Hepatocyte (in vitro differentiated cells): ENCODE measurements around the gene TMEM14C. TPM values are rescaled to one million over a fixed set of nuclear protein-coding genes. Genes with fewer than 3 reads are reported as not detected.

Source experiments
- DNase-seq: peaks from one replicate; pipeline ENCODE4 v3.0.0-alpha.2; 2016; ENCODE audit warnings: low spot score
- H2AFZ ChIP-seq: fragments of 200-600 bp; sonication (generic); 2 replicates; pipeline ENCODE4 v1.6.0; 2016; ENCODE audit warnings: antibody characterized with exemption, mild to moderate bottlenecking
- H3K27ac ChIP-seq: fragments of 200-600 bp; sonication (generic); 2 replicates; pipeline ENCODE4 v1.5.1; 2016; ENCODE audit warnings: mild to moderate bottlenecking
- H3K27me3 ChIP-seq: fragments of 200-600 bp; sonication (generic); 2 replicates; pipeline ENCODE4 v1.6.1; 2016
- H3K36me3 ChIP-seq: fragments of 200-600 bp; sonication (generic); replicated peaks from 2 replicates; pipeline ENCODE4 v1.5.1; 2016; ENCODE audit warnings: low read depth; ENCODE audit not compliant: insufficient read depth
- H3K4me1 ChIP-seq: fragments of 200-600 bp; sonication (generic); 2 replicates; pipeline ENCODE4 v1.5.1; 2016; ENCODE audit warnings: mild to moderate bottlenecking, moderate library complexity; ENCODE audit not compliant: insufficient read depth
- H3K4me2 ChIP-seq: fragments of 200-600 bp; sonication (generic); 2 replicates; pipeline ENCODE4 v1.6.0; 2016
- H3K4me3 ChIP-seq: fragments of 200-600 bp; sonication (generic); 2 replicates; pipeline ENCODE4 v1.5.1; 2016; ENCODE audit warnings: mild to moderate bottlenecking
- H3K79me2 ChIP-seq: fragments of 200-600 bp; sonication (generic); 2 replicates; pipeline ENCODE4 v1.6.0; 2017; ENCODE audit warnings: mild to moderate bottlenecking
- H3K9me2 ChIP-seq: fragments of 200-600 bp; sonication (generic); replicated peaks from 2 replicates; pipeline ENCODE4 v1.6.0; 2017; ENCODE audit warnings: mild to moderate bottlenecking; ENCODE audit not compliant: insufficient read depth
- H3K9me3 ChIP-seq: fragments of 200-600 bp; sonication (generic); 2 replicates; pipeline ENCODE4 v1.5.1; 2016; ENCODE audit warnings: low read depth, mild to moderate bottlenecking
- H4K20me1 ChIP-seq: fragments of 200-600 bp; sonication (generic); 2 replicates; pipeline ENCODE4 v1.6.0; 2016; ENCODE audit warnings: mild to moderate bottlenecking; ENCODE audit not compliant: insufficient read depth, poor library complexity, severe bottlenecking
- CTCF ChIP-seq: fragments of 200-600 bp; sonication (generic); IDR thresholded peaks from 2 replicates; pipeline ENCODE4 v1.5.1; 2016; ENCODE audit warnings: antibody characterized with exemption, mild to moderate bottlenecking; ENCODE audit not compliant: poor library complexity
- EZH2 ChIP-seq: fragments of 200-600 bp; sonication (generic); IDR thresholded peaks from 2 replicates; pipeline ENCODE4 v1.6.1; 2016; ENCODE audit warnings: antibody characterized with exemption, mild to moderate bottlenecking, borderline replicate concordance
- EZH2phosphoT487 ChIP-seq: fragments of 200-600 bp; sonication (generic); IDR thresholded peaks from one replicate; pipeline ENCODE4 v1.6.1; 2018; ENCODE audit warnings: antibody characterized with exemption, mild to moderate bottlenecking, low read depth, moderate library complexity; ENCODE audit not compliant: unreplicated experiment, severe bottlenecking
- WGBS: methylation state at CpG from one replicate; pipeline ENCODE4 v1.1.6; 2016; ENCODE audit warnings: low lambda C conversion rate; ENCODE audit errors: missing lambda C conversion rate; 5-methylcytosine and 5-hydroxymethylcytosine counted together
- polyA plus RNA-seq: library from polyadenylated mRNA; unstranded; fragments of >200 nt; fragmentation: Nextera tagmentation; extraction: Ambion mirVana; gene quantifications from 2 replicates; pipeline ENCODE4 v1.2.1, GENCODE V29; 2016
- total RNA-seq: library from RNA; depleted of rRNA; stranded (reverse); fragments of >200 nt; gene quantifications from 2 replicates; pipeline ENCODE4 v1.2.3, GENCODE V29; 2014

Gene TMEM14C
- total and polyA plus RNA-seq, 2 experiments from 2014 or later: 155 to 176 TPM

- Histone ChIP-seq H3K27me3 (no peaks in the 10 kb centered on the region), H3K9me3 (no peaks in the 10 kb centered on the region), H3K4me2 (no peak overlapping the region), H3K27ac (no peak overlapping the region), H3K4me1 (peaks cover 21% of the 10 kb centered on the region), H4K20me1 (no peaks in the 10 kb centered on the region), H2AFZ (no peak overlapping the region), H3K36me3 (no peaks in the 10 kb centered on the region), H3K9me2 (no peaks in the 10 kb centered on the region), H3K4me3 (no peak overlapping the region), H3K79me2 (peaks cover 33% of the 10 kb centered on the region)
- 84% methylated on average over 9 of the region's 9 CpGs for WGBS
- no peak for TF ChIP-seq EZH2
- TF ChIP-seq EZH2phosphoT487: no peak
- TF ChIP-seq CTCF: no peak
- no peak for DNase-seq
Observed at GRCh38 chr6:10725716-10726115, 2.8 kb downstream of the TMEM14C start.

- Histone ChIP-seq H3K79me2 (peaks cover 14% of the 10 kb centered on the region), H3K36me3 (no peaks in the 10 kb centered on the region), H3K4me2 (no peak overlapping the region), H4K20me1 (no peaks in the 10 kb centered on the region), H3K27ac (no peak overlapping the region), H3K4me1 (no peaks in the 10 kb centered on the region), H3K9me2 (no peaks in the 10 kb centered on the region), H2AFZ (no peak overlapping the region), H3K27me3 (no peaks in the 10 kb centered on the region), H3K4me3 (no peak overlapping the region), H3K9me3 (no peaks in the 10 kb centered on the region)
- WGBS: 92% methylated on average over 3 of the region's 3 CpGs
- no peak for TF ChIP-seq CTCF
- no peak for TF ChIP-seq EZH2phosphoT487
- TF ChIP-seq EZH2: no peak
- no peak for DNase-seq
Observed at GRCh38 chr6:10730254-10730653, 7.4 kb downstream of the TMEM14C start.

- WGBS: 86% methylated on average over 17 of the region's 17 CpGs
- no peak overlapping the region for H3K4me2 ChIP-seq
- H3K27me3 ChIP-seq: no peaks in the 10 kb centered on the region
- TF ChIP-seq EZH2 (no peak), CTCF (no peak), EZH2phosphoT487 (no peak)
- no peak overlapping the region for H2AFZ ChIP-seq
- peak; percentile 26 for DNase-seq
- H3K9me3 ChIP-seq: no peaks in the 10 kb centered on the region
- no peaks in the 10 kb centered on the region for H3K36me3 ChIP-seq
- peaks cover 4% of the 10 kb centered on the region for H3K79me2 ChIP-seq
- H3K27ac ChIP-seq: peak overlapping the region; percentile 48
- no peak overlapping the region for H3K4me3 ChIP-seq
- H3K9me2 ChIP-seq: no peaks in the 10 kb centered on the region
- H4K20me1 ChIP-seq: no peaks in the 10 kb centered on the region
- H3K4me1 ChIP-seq: no peaks in the 10 kb centered on the region
Observed at GRCh38 chr6:10733151-10733715, 10.4 kb downstream of the TMEM14C start.
